ENCODE measurements around the gene STARD7. TPM values are rescaled to one million over a fixed set of nuclear protein-coding genes. Genes with fewer than 3 reads are reported as not detected.

Gene STARD7
- total and polyA plus RNA-seq, 2 of the 13 experiments (the other 11 are each of a cell fraction or from before 2014, with no cell fraction given): 88.2 to 300 TPM

- in situ Hi-C loops (cut with HindIII; ENCODE audit: extremely low pct_ligation_motif_present, low pct_unique_long_range_greater_than_20kb) (no loop called here), intact Hi-C loops (cut with micrococcal nuclease; ENCODE audit: unreplicated experiment) (no loop called here)
- WGBS (ENCODE audit: low lambda C conversion rate): 40% methylated on average over 10 of the region's 13 CpGs
- ATAC-seq (peak; percentile 41), FAIRE-seq (no peak), DNase-seq (ENCODE audit: low spot score) (no peak)
- ChIA-PET POLR2A (no interaction called here), CTCF (ENCODE audit: low intra/inter-chr PET ratio, low total read pairs) (no interaction called here)
- Histone ChIP-seq H3K9me3 (ENCODE audit: low read length) (no peaks in the 10 kb centered on the region), H3K4me3 (replicated peaks in 1 of 3; ENCODE audit: insufficient read depth in 1 of 3, low read depth in 2 of 3, low read length in 3 of 3) (peak overlapping the region in 1 of 3 experiments; percentile 17; a peak in 1 of 6 replicates), H3K79me2 (ENCODE audit: insufficient read depth, low read length) (no peaks in the 10 kb centered on the region), H3K27ac (ENCODE audit: extremely low read length, insufficient read depth, low read length) (no peak overlapping the region), H3K4me1 (ENCODE audit: insufficient read depth, low read length) (peaks cover 25% of the 10 kb centered on the region), H3K4me2 (ENCODE audit: low read depth, low read length) (peak overlapping the region; percentile 38; the same call in 1 of the 2 replicates), H3K27me3 (ENCODE audit: control insufficient read depth in 1 of 2, insufficient read depth in 2 of 2, low read length in 2 of 2) (peaks cover 1 to 29% of the 10 kb centered on the region in 2 experiments; a peak in 4 of 5 replicates), H4K20me1 (ENCODE audit: insufficient read depth, low read length) (no peaks in the 10 kb centered on the region), H3K36me3 (replicated peaks in 1 of 2; ENCODE audit: control insufficient read depth in 1 of 2, insufficient read depth in 2 of 2, low read length in 2 of 2) (no peaks in the 10 kb centered on the region), H2AFZ (ENCODE audit: low read length) (peak overlapping the region; percentile 9), H3K9ac (ENCODE audit: insufficient read depth, low read depth, low read length) (no peak overlapping the region)
- BruUV-seq (replicated peaks): no TSS peak
- TF ChIP-seq GTF3A (CRISPR knock-in tag; conservative IDR thresholded peaks at IDR 0.05) (no peak), CCAR2 (optimal IDR thresholded peaks at IDR 0.05; ENCODE audit: low read depth, low read length) (no peak), ZNF878 (CRISPR knock-in tag; IDR thresholded peaks at IDR 0.05) (no peak), SMAD3 (CRISPR knock-in tag; IDR thresholded peaks at IDR 0.05) (no peak), HOXA5 (CRISPR knock-in tag; IDR thresholded peaks at IDR 0.05) (no peak), TIGD3 (CRISPR knock-in tag; IDR thresholded peaks at IDR 0.05; ENCODE audit: borderline replicate concordance) (no peak), ZNF510 (CRISPR knock-in tag; IDR thresholded peaks at IDR 0.05; ENCODE audit: low read depth) (no peak), ZNF121 (CRISPR knock-in tag; IDR thresholded peaks at IDR 0.05) (no peak), THAP9 (CRISPR knock-in tag; IDR thresholded peaks at IDR 0.05; ENCODE audit: borderline replicate concordance) (no peak)
- TF ChIP-seq, protein P1, sequence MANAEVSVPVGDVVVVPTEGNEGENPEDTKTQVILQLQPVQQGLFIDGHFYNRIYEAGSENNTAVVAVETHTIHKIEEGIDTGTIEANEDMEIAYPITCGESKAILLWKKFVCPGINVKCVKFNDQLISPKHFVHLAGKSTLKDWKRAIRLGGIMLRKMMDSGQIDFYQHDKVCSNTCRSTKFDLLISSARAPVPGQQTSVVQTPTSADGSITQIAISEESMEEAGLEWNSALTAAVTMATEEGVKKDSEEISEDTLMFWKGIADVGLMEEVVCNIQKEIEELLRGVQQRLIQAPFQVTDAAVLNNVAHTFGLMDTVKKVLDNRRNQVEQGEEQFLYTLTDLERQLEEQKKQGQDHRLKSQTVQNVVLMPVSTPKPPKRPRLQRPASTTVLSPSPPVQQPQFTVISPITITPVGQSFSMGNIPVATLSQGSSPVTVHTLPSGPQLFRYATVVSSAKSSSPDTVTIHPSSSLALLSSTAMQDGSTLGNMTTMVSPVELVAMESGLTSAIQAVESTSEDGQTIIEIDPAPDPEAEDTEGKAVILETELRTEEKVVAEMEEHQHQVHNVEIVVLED (CRISPR knock-in tag; IDR thresholded peaks at IDR 0.05; ENCODE audit: borderline replicate concordance): no peak
- TF ChIP-seq, protein P2, sequence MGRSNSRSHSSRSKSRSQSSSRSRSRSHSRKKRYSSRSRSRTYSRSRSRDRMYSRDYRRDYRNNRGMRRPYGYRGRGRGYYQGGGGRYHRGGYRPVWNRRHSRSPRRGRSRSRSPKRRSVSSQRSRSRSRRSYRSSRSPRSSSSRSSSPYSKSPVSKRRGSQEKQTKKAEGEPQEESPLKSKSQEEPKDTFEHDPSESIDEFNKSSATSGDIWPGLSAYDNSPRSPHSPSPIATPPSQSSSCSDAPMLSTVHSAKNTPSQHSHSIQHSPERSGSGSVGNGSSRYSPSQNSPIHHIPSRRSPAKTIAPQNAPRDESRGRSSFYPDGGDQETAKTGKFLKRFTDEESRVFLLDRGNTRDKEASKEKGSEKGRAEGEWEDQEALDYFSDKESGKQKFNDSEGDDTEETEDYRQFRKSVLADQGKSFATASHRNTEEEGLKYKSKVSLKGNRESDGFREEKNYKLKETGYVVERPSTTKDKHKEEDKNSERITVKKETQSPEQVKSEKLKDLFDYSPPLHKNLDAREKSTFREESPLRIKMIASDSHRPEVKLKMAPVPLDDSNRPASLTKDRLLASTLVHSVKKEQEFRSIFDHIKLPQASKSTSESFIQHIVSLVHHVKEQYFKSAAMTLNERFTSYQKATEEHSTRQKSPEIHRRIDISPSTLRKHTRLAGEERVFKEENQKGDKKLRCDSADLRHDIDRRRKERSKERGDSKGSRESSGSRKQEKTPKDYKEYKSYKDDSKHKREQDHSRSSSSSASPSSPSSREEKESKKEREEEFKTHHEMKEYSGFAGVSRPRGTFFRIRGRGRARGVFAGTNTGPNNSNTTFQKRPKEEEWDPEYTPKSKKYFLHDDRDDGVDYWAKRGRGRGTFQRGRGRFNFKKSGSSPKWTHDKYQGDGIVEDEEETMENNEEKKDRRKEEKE (IDR thresholded peaks at IDR 0.05): no peak
- TF ChIP-seq, protein P3, sequence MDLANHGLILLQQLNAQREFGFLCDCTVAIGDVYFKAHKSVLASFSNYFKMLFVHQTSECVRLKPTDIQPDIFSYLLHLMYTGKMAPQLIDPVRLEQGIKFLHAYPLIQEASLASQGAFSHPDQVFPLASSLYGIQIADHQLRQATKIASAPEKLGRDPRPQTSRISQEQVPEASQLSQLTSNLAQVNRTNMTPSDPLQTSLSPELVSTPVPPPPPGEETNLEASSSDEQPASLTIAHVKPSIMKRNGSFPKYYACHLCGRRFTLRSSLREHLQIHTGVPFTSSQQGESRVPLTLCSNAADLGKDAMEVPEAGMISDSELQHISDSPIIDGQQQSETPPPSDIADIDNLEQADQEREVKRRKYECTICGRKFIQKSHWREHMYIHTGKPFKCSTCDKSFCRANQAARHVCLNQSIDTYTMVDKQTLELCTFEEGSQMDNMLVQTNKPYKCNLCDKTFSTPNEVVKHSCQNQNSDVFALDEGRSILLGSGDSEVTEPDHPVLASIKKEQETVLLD (CRISPR knock-in tag; IDR thresholded peaks at IDR 0.05; ENCODE audit: low read depth): no peak
Observed at GRCh38 chr2:96163768-96164429, 44.7 kb downstream of the STARD7 start.
